ENCODE results near the gene DGKD. TPM values are rescaled to one million over a fixed set of nuclear protein-coding genes. Genes with fewer than 3 reads are reported as not detected.

Gene DGKD
- total and polyA plus RNA-seq, 7 donors: 59.4 to 365 (median 173) TPM

DNA sequence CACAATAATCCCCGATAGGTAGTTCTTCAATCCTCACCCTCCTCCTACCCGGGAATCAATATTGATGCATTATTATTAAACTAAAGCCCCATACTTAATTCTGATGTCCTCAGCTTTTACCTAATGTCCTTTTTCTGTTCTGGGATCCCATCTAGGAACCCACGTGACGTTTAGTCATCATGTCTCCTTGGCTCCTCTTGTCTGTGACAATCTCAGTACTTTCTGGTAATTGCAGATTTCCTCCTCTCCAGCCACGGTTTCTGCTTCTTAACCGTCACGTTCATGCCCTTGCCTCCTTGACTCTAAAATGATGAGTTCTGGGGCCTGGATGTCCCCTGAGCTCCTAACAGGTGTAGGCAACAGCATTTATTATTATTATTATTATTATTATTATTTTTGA, 2.9 kb upstream of the DGKD start:
- WGBS, 3 donors: 85 to 91% (median 86%) methylated on average over 7 of the region's 7 CpGs
- Histone ChIP-seq H3K9me3 (no peaks in the 10 kb centered on the region), H3K36me3 (ENCODE audit: insufficient read depth in 1 of 2, low read depth in 1 of 2) (peaks cover 0 to 2% of the 10 kb centered on the region in 2 donors), H3K4me1 (peaks cover 38% of the 10 kb centered on the region), H3K27ac (no peak overlapping the region), H3K27me3 (ENCODE audit: insufficient read depth in 3 of 3, low read length in 2 of 3) (no peaks in the 10 kb centered on the region), H3K4me3 (no peak overlapping the region)
- ATAC-seq: no peak
- intact Hi-C loops (cut with DNase I): loop anchor here in 1 of 2 donors (5.0 kb wide), 1 partner anchor 56 kb away; no protein-coding TSS in a partner anchor
- no peak for DNase-seq
- TF ChIP-seq, protein P1, sequence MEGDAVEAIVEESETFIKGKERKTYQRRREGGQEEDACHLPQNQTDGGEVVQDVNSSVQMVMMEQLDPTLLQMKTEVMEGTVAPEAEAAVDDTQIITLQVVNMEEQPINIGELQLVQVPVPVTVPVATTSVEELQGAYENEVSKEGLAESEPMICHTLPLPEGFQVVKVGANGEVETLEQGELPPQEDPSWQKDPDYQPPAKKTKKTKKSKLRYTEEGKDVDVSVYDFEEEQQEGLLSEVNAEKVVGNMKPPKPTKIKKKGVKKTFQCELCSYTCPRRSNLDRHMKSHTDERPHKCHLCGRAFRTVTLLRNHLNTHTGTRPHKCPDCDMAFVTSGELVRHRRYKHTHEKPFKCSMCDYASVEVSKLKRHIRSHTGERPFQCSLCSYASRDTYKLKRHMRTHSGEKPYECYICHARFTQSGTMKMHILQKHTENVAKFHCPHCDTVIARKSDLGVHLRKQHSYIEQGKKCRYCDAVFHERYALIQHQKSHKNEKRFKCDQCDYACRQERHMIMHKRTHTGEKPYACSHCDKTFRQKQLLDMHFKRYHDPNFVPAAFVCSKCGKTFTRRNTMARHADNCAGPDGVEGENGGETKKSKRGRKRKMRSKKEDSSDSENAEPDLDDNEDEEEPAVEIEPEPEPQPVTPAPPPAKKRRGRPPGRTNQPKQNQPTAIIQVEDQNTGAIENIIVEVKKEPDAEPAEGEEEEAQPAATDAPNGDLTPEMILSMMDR (IDR thresholded peaks at IDR 0.05): no peak

DNA sequence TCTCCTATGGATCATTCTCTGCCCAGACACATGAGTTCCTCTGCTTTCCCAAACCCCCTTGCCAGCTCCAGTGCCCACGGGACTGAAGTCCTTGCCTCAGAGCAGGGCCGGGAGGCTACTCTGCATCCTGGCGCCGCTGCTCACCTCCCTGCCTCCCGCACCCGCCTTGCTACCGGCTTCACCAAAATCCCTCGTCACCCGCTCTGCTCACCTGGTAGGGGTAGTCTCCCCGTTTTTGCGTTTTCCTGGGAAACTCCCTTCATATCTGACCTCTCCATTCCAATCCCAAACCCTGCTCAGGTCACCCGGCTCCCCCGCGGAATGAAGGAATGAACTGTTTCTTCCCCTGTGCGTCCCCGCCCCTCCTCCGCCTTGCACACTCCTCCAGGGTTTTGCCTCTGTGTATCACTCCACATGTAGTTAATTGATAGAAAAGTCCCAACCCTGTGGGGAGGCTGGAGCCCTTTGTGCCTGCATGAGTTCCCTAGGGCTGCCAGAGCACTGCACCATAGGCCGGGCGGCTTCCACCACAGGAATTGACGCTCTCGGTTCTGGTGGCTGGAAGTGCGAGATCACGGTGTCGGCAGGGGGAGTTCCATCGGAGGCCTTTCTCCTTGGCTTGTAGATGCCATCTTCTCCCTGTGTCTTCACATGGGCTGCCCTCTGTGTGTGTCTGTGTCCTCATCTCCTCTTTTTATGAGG, 2.0 kb upstream of the DGKD start:
- TF ChIP-seq, protein P1 (IDR thresholded peaks at IDR 0.05): no peak
- Histone ChIP-seq H3K36me3 (ENCODE audit: insufficient read depth in 1 of 2, low read depth in 1 of 2) (peaks cover 0 to 2% of the 10 kb centered on the region in 2 donors), H3K27me3 (ENCODE audit: insufficient read depth in 3 of 3, low read length in 2 of 3) (no peaks in the 10 kb centered on the region), H3K4me3 (no peak overlapping the region), H3K9me3 (no peaks in the 10 kb centered on the region), H3K4me1 (peaks cover 47% of the 10 kb centered on the region), H3K27ac (no peak overlapping the region)
- DNase-seq: no peak
- no peak for ATAC-seq
- 96 to 97% (median 97%) methylated on average over 25 of the region's 25 CpGs for WGBS, 3 donors
- intact Hi-C loops (cut with DNase I): loop anchor here in 1 of 2 donors (5.0 kb wide), 1 partner anchor 55 kb away; no protein-coding TSS in a partner anchor

DNA sequence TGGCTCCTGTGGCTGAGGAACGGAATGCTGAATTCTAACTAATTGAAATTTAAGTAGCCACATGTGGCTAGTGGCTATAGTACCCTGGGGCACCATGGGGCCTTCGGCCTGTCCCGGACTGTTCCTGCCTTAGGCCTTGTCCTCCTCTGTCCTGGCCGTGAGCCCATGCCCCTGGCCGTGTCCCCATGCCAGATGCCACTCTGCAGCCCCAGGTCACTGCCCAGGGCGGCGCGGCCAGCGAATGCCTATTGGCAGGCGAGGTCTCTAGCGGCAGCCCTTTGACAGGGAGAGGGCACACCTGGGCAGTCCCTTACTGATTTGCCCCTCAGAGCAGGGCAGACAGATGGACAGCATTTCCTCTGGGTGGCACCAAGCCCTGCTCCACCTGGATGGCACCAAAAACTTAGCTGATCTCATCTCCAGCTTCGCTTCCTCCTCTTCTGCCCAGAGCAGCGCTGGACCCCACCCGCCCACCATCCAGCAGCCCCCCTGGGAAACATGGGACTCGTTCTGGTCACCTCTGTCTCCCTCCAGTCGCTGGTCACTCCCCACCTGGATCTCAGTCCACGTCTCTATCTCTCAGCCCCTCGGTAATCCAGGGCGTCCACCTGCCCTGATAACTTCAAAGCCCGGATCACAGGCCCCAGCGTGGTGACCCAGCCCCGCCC, 1.1 kb upstream of the DGKD start:
- WGBS, 3 donors: 54 to 73% (median 58%) methylated on average over 22 of the region's 22 CpGs
- intact Hi-C loops (cut with DNase I): loop anchor here in 1 of 2 donors (5.0 kb wide), 1 partner anchor 54 kb away; no protein-coding TSS in a partner anchor
- Histone ChIP-seq H3K27ac (no peak overlapping the region), H3K4me1 (peaks cover 47% of the 10 kb centered on the region), H3K9me3 (no peaks in the 10 kb centered on the region), H3K27me3 (ENCODE audit: insufficient read depth in 3 of 3, low read length in 2 of 3) (no peaks in the 10 kb centered on the region), H3K4me3 (peak overlapping the region; percentile 66), H3K36me3 (ENCODE audit: insufficient read depth in 1 of 2, low read depth in 1 of 2) (peaks cover 0 to 2% of the 10 kb centered on the region in 2 donors)
- TF ChIP-seq, protein P1 (IDR thresholded peaks at IDR 0.05): no peak
- peak; percentile 4 to 32 (median 20) for ATAC-seq
- peak in 1 of 2 donors; percentile 64 for DNase-seq

DNA sequence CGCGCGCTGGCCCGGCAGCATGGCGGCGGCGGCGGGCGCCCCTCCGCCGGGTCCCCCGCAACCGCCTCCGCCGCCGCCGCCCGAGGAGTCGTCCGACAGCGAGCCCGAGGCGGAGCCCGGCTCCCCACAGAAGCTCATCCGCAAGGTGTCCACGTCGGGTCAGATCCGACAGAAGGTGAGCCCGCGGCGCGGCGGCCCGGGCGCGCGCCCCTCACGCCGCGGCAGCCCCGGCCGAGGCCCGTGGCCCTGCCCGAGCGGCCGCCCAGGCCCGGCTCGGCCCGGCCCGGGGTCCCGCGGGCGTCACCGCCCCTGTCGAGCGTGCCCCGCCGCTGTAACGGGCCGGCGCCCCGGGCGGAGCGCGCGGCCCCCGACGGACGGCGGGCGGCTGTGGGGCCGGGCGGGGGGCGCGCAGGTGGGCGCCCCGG, 218 bp downstream of the DGKD start:
- 0 to 1% (median 0%) methylated on average over 21 to 74 of the region's 77 CpGs for WGBS, 3 donors
- Histone ChIP-seq H3K27me3 (ENCODE audit: insufficient read depth in 3 of 3, low read length in 2 of 3) (no peaks in the 10 kb centered on the region), H3K4me1 (peaks cover 39% of the 10 kb centered on the region), H3K9me3 (no peaks in the 10 kb centered on the region), H3K36me3 (ENCODE audit: insufficient read depth in 1 of 2, low read depth in 1 of 2) (peaks cover 0 to 2% of the 10 kb centered on the region in 2 donors), H3K27ac (peak overlapping the region; percentile 53), H3K4me3 (peak overlapping the region; percentile 75)
- no peak for DNase-seq
- intact Hi-C loops (cut with DNase I): loop anchor here in 1 of 2 donors (5.0 kb wide), 1 partner anchor 53 kb away; no protein-coding TSS in a partner anchor
- TF ChIP-seq, protein P1 (IDR thresholded peaks at IDR 0.05): no peak
- peak in 2 of 4 donors; percentile 8 for ATAC-seq
